Heart left ventricle (tissue), 16 donors: ENCODE results near the gene MLPH. TPM values are rescaled to one million over a fixed set of nuclear protein-coding genes. Genes with fewer than 3 reads are reported as not detected.

ENCODE experiments used
- ATAC-seq, 4 donors: fragments of 200-7000 bp; cut with Tn5 transposase; one replicate each; pipeline ENCODE4 v1.9.1; 2020 to 2022; ENCODE audit warnings: moderate library complexity in 4 of 4, mild to moderate bottlenecking in 3 of 4, moderate number of reproducible peaks in 1 of 4
- DNase-seq, 5 donors: peaks; one replicate each; pipeline ENCODE4 v3.0.0-alpha.2; 2020
- H3K27ac ChIP-seq, 12 donors: fragments of 200-600 bp; sonication (generic) in 4 of 12; one replicate each; pipeline versions ENCODE4 v1.5.0 to v1.8.0; 2016 to 2022; ENCODE audit warnings: mild to moderate bottlenecking in 2 of 12
- H3K27me3 ChIP-seq, 9 donors: fragments of 200-600 bp; sonication (generic) in 2 of 9; one replicate each; pipeline versions ENCODE4 v1.5.1 to v1.8.0; 2016 to 2022; ENCODE audit warnings: mild to moderate bottlenecking in 3 of 9
- H3K36me3 ChIP-seq, 9 donors: fragments of 200-600 bp; sonication (generic) in 2 of 9; one replicate each; pipeline versions ENCODE4 v1.5.0 to v1.8.0; 2018 to 2022; ENCODE audit warnings: mild to moderate bottlenecking in 2 of 9
- H3K4me1 ChIP-seq, 12 donors: fragments of 200-600 bp; sonication (generic) in 4 of 12; one replicate each; pipeline versions ENCODE4 v1.5.0 to v1.8.0; 2016 to 2022; ENCODE audit warnings: mild to moderate bottlenecking in 3 of 12
- H3K4me3 ChIP-seq, 12 donors: fragments of 200-600 bp; sonication (generic) in 4 of 12; one replicate each; pipeline versions ENCODE4 v1.5.0 to v1.8.0; 2017 to 2022; ENCODE audit warnings: mild to moderate bottlenecking in 9 of 12, moderate library complexity in 4 of 12
- H3K9me3 ChIP-seq, 12 donors: fragments of 200-600 bp; sonication (generic) in 4 of 12; one replicate each; pipeline versions ENCODE4 v1.5.0 to v1.8.0; 2016 to 2022; ENCODE audit warnings: mild to moderate bottlenecking in 1 of 12
- POLR2A ChIP-seq, 2 donors: fragments of 450-650 bp; IDR thresholded peaks; one replicate each; pipeline ENCODE4 v1.6.1; 2017; ENCODE audit warnings: antibody characterized with exemption in 2 of 2, mild to moderate bottlenecking in 2 of 2, moderate library complexity in 2 of 2
- WGBS, 4 donors: extraction: QIAGEN DNeasy Blood & Tissue Kit in 2 of 4; methylation state at CpG; one replicate each; pipeline versions ENCODE4 v1.1.5 to v1.1.7; 2013 to 2018; 5-methylcytosine and 5-hydroxymethylcytosine counted together
- intact Hi-C, 10 donors: fragments of 100-400 bp; cut with DNase I; formaldehyde crosslinking; loops; one replicate each; pipeline versions ENCODE4 v1.11.1 to v1.14.2; 2022
- polyA plus RNA-seq, 2 donors: library from polyadenylated mRNA; stranded (reverse); fragments of 200-250 nt; gene quantifications; one replicate each; pipeline ENCODE4 v1.2.3, GENCODE V29; 2013
- total RNA-seq, 9 donors: library from RNA; depleted of rRNA in 2 of 9; stranded (reverse); fragments of >200 nt in 2 of 9; fragmentation: NEBNext Ultra II Directional in 3 of 9; extraction: Animal tissue kit (Norgen Biotek cat#: 25700) in 3 of 9; gene quantifications; one replicate each; pipeline versions ENCODE4 v1.1.0 to v1.2.4, GENCODE V29; 2016 to 2023
- TF ChIP-seq, protein P1 (sequence below), 12 donors: fragments of 200-600 bp; sonication (generic) in 4 of 12; IDR thresholded peaks; one replicate each; pipeline versions ENCODE4 v1.5.0 to v1.8.0; 2018 to 2022; ENCODE audit warnings: antibody characterized with exemption in 12 of 12, mild to moderate bottlenecking in 5 of 12
- donor health status: ischemic (EF 13 %, LVEDD 7.1; RV severe dilation, severe dysfunction).
- donor health status: healthy with polysubstance abuse.
- donor health status: DM: no; HTN: yes; CAD: no.
- donor health status: DM: no; HTN: no; CAD: no.
- donor health status: ischemic (EF 25% LVEDD 6.9; RV normal size, moderate dysfunction).
- donor health status: ischemic (EF 25% LVEDD 5.7; RV mildly dilated, moderate dysfunction).
- donor health status: healthy.
- donor health status: DM: yes; HTN: yes; CAD: no.
- donor health status: ischemic (EF 35%, LVEDD 5.7; RV mildly dilated, moderate dysfunction).
- donor health status: nonischemic (EF 11% LVEDD 7.7; RV severe dilation, severe dysfunction).
- donor health status: DM: yes; HTN: yes; CAD: no.
- donor health status: PGD.
- donor health status: ischemic (EF 29% LVEDD 5.4; RV normal size, mild dysfunction).
- donor health status: nonischemic (EF 23%, LVEDD 6.1; RV moderate dilation, normal function).

MLPH gene
- total and polyA plus RNA-seq, 11 donors: 18.3 to 60.3 (median 30.7) TPM

- DNase-seq (peak; percentile 83 to 93 (median 87)), ATAC-seq (peak; percentile 43 to 88 (median 80))
- H3K4me1 ChIP-seq: peaks cover 0 to 34% (median 17%) of the 10 kb centered on the region in 12 donors
- peak overlapping the region; percentile 49 to 98 (median 76) for H3K4me3 ChIP-seq
- H3K36me3 ChIP-seq: no peaks in the 10 kb centered on the region
- intact Hi-C loops: loop anchor here (1.0 to 10.0 kb wide), 10 partner anchors 52 to 383 kb away; no protein-coding TSS in a partner anchor
- peak in 1 of 2 donors; percentile 57 for TF ChIP-seq POLR2A (IDR thresholded peaks at IDR 0.05)
- TF ChIP-seq, protein P1, sequence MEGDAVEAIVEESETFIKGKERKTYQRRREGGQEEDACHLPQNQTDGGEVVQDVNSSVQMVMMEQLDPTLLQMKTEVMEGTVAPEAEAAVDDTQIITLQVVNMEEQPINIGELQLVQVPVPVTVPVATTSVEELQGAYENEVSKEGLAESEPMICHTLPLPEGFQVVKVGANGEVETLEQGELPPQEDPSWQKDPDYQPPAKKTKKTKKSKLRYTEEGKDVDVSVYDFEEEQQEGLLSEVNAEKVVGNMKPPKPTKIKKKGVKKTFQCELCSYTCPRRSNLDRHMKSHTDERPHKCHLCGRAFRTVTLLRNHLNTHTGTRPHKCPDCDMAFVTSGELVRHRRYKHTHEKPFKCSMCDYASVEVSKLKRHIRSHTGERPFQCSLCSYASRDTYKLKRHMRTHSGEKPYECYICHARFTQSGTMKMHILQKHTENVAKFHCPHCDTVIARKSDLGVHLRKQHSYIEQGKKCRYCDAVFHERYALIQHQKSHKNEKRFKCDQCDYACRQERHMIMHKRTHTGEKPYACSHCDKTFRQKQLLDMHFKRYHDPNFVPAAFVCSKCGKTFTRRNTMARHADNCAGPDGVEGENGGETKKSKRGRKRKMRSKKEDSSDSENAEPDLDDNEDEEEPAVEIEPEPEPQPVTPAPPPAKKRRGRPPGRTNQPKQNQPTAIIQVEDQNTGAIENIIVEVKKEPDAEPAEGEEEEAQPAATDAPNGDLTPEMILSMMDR (IDR thresholded peaks at IDR 0.05): peak; percentile 84 to 98 (median 93)
- H3K9me3 ChIP-seq: no peaks in the 10 kb centered on the region
- 1 to 4% (median 2%) methylated on average over 17 to 79 of the region's 79 CpGs for WGBS, 4 donors
- H3K27ac ChIP-seq: peak overlapping the region; percentile 76 to 98 (median 94)
- peaks cover 0 to 18% (median 0%) of the 10 kb centered on the region in 9 donors for H3K27me3 ChIP-seq
These were observed 11.9 kb upstream of the MLPH start for GRCh38 chr2:237474931-237475703.

GRCh38 chr2:237475704-237476141 lies 11.3 kb upstream of the MLPH start:
- Histone ChIP-seq H3K27ac (peak overlapping the region; percentile 76 to 98 (median 94)), H3K36me3 (no peaks in the 10 kb centered on the region), H3K4me1 (peaks cover 0 to 36% (median 17%) of the 10 kb centered on the region in 12 donors), H3K4me3 (peak overlapping the region; percentile 49 to 98 (median 76)), H3K9me3 (no peaks in the 10 kb centered on the region), H3K27me3 (peaks cover 0 to 18% (median 0%) of the 10 kb centered on the region in 9 donors)
- DNase-seq (no peak), ATAC-seq (peak; percentile 8 to 37 (median 14))
- TF ChIP-seq POLR2A (IDR thresholded peaks at IDR 0.05): no peak
- TF ChIP-seq, protein P1 (IDR thresholded peaks at IDR 0.05): peak in 4 of 12 donors; percentile 0 to 39 (median 13)
- WGBS, 4 donors: 8 to 19% (median 10%) methylated on average over 14 to 17 of the region's 17 CpGs
- intact Hi-C loops: loop anchor here in 9 of 10 donors (1.0 to 10.0 kb wide), 9 partner anchors 53 to 383 kb away; no protein-coding TSS in a partner anchor

GRCh38 chr2:237478095-237478494 lies 9.0 kb upstream of the MLPH start:
- intact Hi-C loops: loop anchor here in 8 of 10 donors (5.0 to 10.0 kb wide), 4 partner anchors 323 to 386 kb away; no protein-coding TSS in a partner anchor
- no peaks in the 10 kb centered on the region for H3K36me3 ChIP-seq
- TF ChIP-seq, protein P1 (IDR thresholded peaks at IDR 0.05): no peak
- no peak for TF ChIP-seq POLR2A (IDR thresholded peaks at IDR 0.05)
- peaks cover 0 to 18% (median 0%) of the 10 kb centered on the region in 9 donors for H3K27me3 ChIP-seq
- H3K9me3 ChIP-seq: no peaks in the 10 kb centered on the region
- ATAC-seq (no peak), DNase-seq (no peak)
- H3K4me3 ChIP-seq: no peak overlapping the region
- H3K27ac ChIP-seq: no peak overlapping the region
- 86 to 93% (median 91%) methylated on average over 2 of the region's 2 CpGs for WGBS, 4 donors
- H3K4me1 ChIP-seq: peaks cover 0 to 47% (median 19%) of the 10 kb centered on the region in 12 donors

DNA sequence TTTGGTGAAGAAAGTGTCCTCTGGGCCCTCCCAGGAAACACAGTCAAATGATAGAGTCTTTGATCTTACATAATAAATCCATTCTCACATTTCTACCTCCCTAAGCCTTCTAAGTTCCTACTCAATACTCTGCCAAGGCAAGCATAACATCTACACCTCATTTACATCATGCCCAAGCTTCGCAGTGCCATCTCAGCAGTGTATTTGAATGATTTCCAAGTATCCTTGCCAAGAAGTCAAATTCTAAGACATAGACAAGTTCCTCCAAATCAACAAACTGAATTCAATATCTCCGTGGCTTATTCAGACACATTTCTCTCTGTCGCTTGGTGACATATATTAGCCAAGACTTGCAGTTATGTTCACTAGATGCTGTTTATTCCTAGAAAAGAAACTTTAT lies 8.1 kb upstream of the MLPH start:
- Histone ChIP-seq H3K4me3 (no peak overlapping the region), H3K27ac (no peak overlapping the region), H3K36me3 (no peaks in the 10 kb centered on the region), H3K27me3 (peaks cover 0 to 18% (median 0%) of the 10 kb centered on the region in 9 donors), H3K9me3 (no peaks in the 10 kb centered on the region), H3K4me1 (peaks cover 0 to 50% (median 20%) of the 10 kb centered on the region in 12 donors)
- no peak for DNase-seq
- 87 to 92% (median 89%) methylated on average over 3 of the region's 3 CpGs for WGBS, 4 donors
- TF ChIP-seq, protein P1 (IDR thresholded peaks at IDR 0.05): no peak
- no peak for TF ChIP-seq POLR2A (IDR thresholded peaks at IDR 0.05)
- ATAC-seq: no peak
- intact Hi-C loops: loop anchor here in 8 of 10 donors (5.0 to 10.0 kb wide), 4 partner anchors 324 to 387 kb away; no protein-coding TSS in a partner anchor
